K562 (cell line): Measurements from ENCODE around the gene ZNF775. TPM values are rescaled to one million over a fixed set of nuclear protein-coding genes. Genes with fewer than 3 reads are reported as not detected.
A peak's percentile ranks its signal among the peaks of the same experiment; 100 is the strongest.

Experiments
- GATAD2A ChIP-seq: fragments of 450-650 bp; IDR thresholded peaks from 2 replicates; pipeline ENCODE4 v1.6.1; 2017
- JUN ChIP-seq, 2 experiments: sonication (generic) in 1 of 2; formaldehyde crosslinking in 1 of 2; IDR thresholded peaks; 2 replicates each; pipeline versions ENCODE4 v1.6.1 to v1.8.0; 2012 to 2022; ENCODE audit warnings: borderline replicate concordance in 2 of 2, mild to moderate bottlenecking in 2 of 2, improper control_type of control experiment in 1 of 2, low read depth in 1 of 2, low read length in 1 of 2, missing genetic modification reagents in 1 of 2
- MAZ ChIP-seq, 2 experiments: fragments of 450-650 bp in 1 of 2; sonication (generic) in 1 of 2; formaldehyde crosslinking; IDR thresholded peaks in 1 of 2; conservative IDR thresholded peaks in 1 of 2; 2 replicates each; pipeline versions ENCODE4 v1.4.0 to v1.5.0; 2020; ENCODE audit warnings: mild to moderate bottlenecking in 1 of 2, missing genetic modification reagents in 1 of 2
- RHOXF2B ChIP-seq: fragments of 250-450 bp; sonication (Bioruptor Pico); conservative IDR thresholded peaks from 2 replicates; pipeline ENCODE4 v1.5.1; 2021
- THRAP3 ChIP-seq: fragments of 450-650 bp; IDR thresholded peaks from 2 replicates; pipeline ENCODE4 v1.6.1; 2016; ENCODE audit warnings: mild to moderate bottlenecking, inconsistent platforms, borderline replicate concordance
- TSC22D4 ChIP-seq: fragments of 450-650 bp; IDR thresholded peaks from 2 replicates; pipeline ENCODE4 v1.6.1; 2016; ENCODE audit warnings: missing genetic modification characterization, missing biosample characterization, control low read depth
- ZNF23 ChIP-seq: fragments of 250-450 bp; sonication (Bioruptor Pico); IDR thresholded peaks from 2 replicates; pipeline ENCODE4 v1.4.0; 2020; ENCODE audit warnings: mild to moderate bottlenecking
- ZNF263 ChIP-seq: sonication (generic); formaldehyde crosslinking; IDR thresholded peaks from 2 replicates; pipeline ENCODE4 v1.8.0; 2022; ENCODE audit warnings: mild to moderate bottlenecking, missing genetic modification reagents, borderline replicate concordance
- ZNF830 ChIP-seq: fragments of 250-450 bp; sonication (Bioruptor Pico); IDR thresholded peaks from 2 replicates; pipeline ENCODE4 v1.5.0; 2021; ENCODE audit warnings: mild to moderate bottlenecking
- polyA plus RNA-seq, 8 experiments: library from polyadenylated mRNA; depleted of rRNA in 4 of 8; stranded (reverse) in 5 of 8; unstranded in 3 of 8; fragments of >200 nt; fragmentation: Nextera tagmentation in 2 of 8; fragmentation: Illumina TruSeq in 1 of 8; extraction: Ambion mirVana in 2 of 8; extraction: Trizol in 1 of 8; gene quantifications; 2 replicates each; pipeline versions ENCODE4 v1.2.1 to v1.2.3, GENCODE V29; 2011 to 2014; ENCODE audit warnings: inconsistent platforms in 1 of 8, missing spikeins in 1 of 8
- total RNA-seq, 7 experiments: library from RNA; depleted of rRNA in 6 of 7; stranded (reverse); fragments of >200 nt in 6 of 7; fragmentation: Illumina TruSeq in 2 of 7; extraction: Trizol in 2 of 7; gene quantifications; 2 replicates each; pipeline versions ENCODE4 v1.2.1 to v1.2.3, GENCODE V29; 2011 to 2021; ENCODE audit warnings: low replicate concordance in 1 of 7
- TF ChIP-seq, protein P1 (sequence below): fragments of 200-600 bp; sonication (generic); IDR thresholded peaks from one replicate; pipeline ENCODE4 v1.6.1; 2012; ENCODE audit warnings: mild to moderate bottlenecking, low read depth, low read length, inconsistent platforms
- TF ChIP-seq, protein P2 (sequence below): fragments of 450-650 bp; formaldehyde crosslinking; IDR thresholded peaks from 2 replicates; pipeline ENCODE4 v1.4.0; 2022; ENCODE audit warnings: missing genetic modification characterization

Gene ZNF775
- total and polyA plus RNA-seq, 9 of the 15 experiments (the other 6 are each of a cell fraction or from before 2014, with no cell fraction given): 0.04 to 18.7 (median 4.9) TPM

DNA sequence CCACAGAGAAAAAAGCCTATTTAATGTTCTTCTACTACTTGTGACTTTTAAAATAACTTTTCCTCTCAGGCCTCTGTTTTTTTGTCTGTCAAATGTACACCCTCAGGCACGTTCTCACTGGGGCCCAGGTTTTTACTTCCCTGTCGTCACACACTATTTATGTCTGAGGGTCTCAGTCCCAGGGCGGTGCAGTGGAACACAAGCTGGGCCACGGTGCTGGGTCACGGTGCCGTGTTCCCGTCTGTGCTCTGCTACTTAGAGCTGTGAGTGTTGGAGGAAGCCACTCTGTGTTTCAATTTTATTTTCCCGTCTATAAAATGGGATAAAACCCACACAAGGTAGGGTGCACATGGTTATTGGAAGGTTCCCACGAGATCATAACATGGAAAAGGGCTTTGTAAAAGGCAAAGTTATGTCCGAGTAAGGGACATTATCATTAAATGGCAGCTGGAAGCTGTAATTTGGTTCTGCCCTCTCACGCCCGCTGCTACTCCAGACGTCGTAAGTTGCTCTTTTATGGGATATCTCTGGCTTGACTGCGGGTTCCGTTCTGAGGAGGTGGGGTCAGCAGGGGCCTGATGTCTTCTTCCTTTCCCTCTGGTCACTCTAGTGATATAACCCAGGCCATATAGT lies 25.2 kb downstream of the ZNF775 start (continued):
- TF ChIP-seq THRAP3 (no peak; the same call in 1 of the 2 replicates), GATAD2A (no peak), JUN (IDR thresholded peaks at IDR 0.05; ENCODE audit: borderline replicate concordance, low read depth, low read length) (no peak), JUN (CRISPR knock-in tag; IDR thresholded peaks at IDR 0.05; ENCODE audit: borderline replicate concordance) (0 out of 2 replicates have a peak, but pooled peaks have one; percentile 76), TSC22D4 (tag) (no peak), ZNF23 (CRISPR knock-in tag) (no peak), RHOXF2B (no peak), ZNF830 (0 out of 2 replicates have a peak, but pooled peaks have one; percentile 69), ZNF263 (CRISPR knock-in tag) (0 out of 2 replicates have a peak, but pooled peaks have one; percentile 27), MAZ (CRISPR knock-in tag; conservative IDR thresholded peaks at IDR 0.05 in 1 of 2, IDR thresholded peaks at IDR 0.05 in 1 of 2) (no peak)
- TF ChIP-seq, protein P1, sequence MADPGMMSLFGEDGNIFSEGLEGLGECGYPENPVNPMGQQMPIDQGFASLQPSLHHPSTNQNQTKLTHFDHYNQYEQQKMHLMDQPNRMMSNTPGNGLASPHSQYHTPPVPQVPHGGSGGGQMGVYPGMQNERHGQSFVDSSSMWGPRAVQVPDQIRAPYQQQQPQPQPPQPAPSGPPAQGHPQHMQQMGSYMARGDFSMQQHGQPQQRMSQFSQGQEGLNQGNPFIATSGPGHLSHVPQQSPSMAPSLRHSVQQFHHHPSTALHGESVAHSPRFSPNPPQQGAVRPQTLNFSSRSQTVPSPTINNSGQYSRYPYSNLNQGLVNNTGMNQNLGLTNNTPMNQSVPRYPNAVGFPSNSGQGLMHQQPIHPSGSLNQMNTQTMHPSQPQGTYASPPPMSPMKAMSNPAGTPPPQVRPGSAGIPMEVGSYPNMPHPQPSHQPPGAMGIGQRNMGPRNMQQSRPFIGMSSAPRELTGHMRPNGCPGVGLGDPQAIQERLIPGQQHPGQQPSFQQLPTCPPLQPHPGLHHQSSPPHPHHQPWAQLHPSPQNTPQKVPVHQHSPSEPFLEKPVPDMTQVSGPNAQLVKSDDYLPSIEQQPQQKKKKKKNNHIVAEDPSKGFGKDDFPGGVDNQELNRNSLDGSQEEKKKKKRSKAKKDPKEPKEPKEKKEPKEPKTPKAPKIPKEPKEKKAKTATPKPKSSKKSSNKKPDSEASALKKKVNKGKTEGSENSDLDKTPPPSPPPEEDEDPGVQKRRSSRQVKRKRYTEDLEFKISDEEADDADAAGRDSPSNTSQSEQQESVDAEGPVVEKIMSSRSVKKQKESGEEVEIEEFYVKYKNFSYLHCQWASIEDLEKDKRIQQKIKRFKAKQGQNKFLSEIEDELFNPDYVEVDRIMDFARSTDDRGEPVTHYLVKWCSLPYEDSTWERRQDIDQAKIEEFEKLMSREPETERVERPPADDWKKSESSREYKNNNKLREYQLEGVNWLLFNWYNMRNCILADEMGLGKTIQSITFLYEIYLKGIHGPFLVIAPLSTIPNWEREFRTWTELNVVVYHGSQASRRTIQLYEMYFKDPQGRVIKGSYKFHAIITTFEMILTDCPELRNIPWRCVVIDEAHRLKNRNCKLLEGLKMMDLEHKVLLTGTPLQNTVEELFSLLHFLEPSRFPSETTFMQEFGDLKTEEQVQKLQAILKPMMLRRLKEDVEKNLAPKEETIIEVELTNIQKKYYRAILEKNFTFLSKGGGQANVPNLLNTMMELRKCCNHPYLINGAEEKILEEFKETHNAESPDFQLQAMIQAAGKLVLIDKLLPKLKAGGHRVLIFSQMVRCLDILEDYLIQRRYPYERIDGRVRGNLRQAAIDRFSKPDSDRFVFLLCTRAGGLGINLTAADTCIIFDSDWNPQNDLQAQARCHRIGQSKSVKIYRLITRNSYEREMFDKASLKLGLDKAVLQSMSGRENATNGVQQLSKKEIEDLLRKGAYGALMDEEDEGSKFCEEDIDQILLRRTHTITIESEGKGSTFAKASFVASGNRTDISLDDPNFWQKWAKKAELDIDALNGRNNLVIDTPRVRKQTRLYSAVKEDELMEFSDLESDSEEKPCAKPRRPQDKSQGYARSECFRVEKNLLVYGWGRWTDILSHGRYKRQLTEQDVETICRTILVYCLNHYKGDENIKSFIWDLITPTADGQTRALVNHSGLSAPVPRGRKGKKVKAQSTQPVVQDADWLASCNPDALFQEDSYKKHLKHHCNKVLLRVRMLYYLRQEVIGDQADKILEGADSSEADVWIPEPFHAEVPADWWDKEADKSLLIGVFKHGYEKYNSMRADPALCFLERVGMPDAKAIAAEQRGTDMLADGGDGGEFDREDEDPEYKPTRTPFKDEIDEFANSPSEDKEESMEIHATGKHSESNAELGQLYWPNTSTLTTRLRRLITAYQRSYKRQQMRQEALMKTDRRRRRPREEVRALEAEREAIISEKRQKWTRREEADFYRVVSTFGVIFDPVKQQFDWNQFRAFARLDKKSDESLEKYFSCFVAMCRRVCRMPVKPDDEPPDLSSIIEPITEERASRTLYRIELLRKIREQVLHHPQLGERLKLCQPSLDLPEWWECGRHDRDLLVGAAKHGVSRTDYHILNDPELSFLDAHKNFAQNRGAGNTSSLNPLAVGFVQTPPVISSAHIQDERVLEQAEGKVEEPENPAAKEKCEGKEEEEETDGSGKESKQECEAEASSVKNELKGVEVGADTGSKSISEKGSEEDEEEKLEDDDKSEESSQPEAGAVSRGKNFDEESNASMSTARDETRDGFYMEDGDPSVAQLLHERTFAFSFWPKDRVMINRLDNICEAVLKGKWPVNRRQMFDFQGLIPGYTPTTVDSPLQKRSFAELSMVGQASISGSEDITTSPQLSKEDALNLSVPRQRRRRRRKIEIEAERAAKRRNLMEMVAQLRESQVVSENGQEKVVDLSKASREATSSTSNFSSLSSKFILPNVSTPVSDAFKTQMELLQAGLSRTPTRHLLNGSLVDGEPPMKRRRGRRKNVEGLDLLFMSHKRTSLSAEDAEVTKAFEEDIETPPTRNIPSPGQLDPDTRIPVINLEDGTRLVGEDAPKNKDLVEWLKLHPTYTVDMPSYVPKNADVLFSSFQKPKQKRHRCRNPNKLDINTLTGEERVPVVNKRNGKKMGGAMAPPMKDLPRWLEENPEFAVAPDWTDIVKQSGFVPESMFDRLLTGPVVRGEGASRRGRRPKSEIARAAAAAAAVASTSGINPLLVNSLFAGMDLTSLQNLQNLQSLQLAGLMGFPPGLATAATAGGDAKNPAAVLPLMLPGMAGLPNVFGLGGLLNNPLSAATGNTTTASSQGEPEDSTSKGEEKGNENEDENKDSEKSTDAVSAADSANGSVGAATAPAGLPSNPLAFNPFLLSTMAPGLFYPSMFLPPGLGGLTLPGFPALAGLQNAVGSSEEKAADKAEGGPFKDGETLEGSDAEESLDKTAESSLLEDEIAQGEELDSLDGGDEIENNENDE: no peak
- TF ChIP-seq, protein P2, sequence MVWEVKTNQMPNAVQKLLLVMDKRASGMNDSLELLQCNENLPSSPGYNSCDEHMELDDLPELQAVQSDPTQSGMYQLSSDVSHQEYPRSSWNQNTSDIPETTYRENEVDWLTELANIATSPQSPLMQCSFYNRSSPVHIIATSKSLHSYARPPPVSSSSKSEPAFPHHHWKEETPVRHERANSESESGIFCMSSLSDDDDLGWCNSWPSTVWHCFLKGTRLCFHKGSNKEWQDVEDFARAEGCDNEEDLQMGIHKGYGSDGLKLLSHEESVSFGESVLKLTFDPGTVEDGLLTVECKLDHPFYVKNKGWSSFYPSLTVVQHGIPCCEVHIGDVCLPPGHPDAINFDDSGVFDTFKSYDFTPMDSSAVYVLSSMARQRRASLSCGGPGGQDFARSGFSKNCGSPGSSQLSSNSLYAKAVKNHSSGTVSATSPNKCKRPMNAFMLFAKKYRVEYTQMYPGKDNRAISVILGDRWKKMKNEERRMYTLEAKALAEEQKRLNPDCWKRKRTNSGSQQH (CRISPR knock-in tag): no peak
